AG09319 (cell line): ENCODE measurements around the gene ALPL.
"Not testable (repeated sequence)": the region's sequence is repeated elsewhere in the genome, so short reads cannot be mapped to it uniquely, and the experiment has no call there.

Source experiments
- DNase-seq: peaks from one replicate; pipeline ENCODE4 v3.0.0-alpha.2; 2010; ENCODE audit warnings: low read depth; ENCODE audit errors: extremely low read depth
- TF ChIP-seq, protein P1 (sequence below): IDR thresholded peaks from 2 replicates; pipeline ENCODE4 v1.5.1; 2011; ENCODE audit warnings: low read depth, mild to moderate bottlenecking, inconsistent platforms, low read length, moderate library complexity

Gene ALPL

DNA sequence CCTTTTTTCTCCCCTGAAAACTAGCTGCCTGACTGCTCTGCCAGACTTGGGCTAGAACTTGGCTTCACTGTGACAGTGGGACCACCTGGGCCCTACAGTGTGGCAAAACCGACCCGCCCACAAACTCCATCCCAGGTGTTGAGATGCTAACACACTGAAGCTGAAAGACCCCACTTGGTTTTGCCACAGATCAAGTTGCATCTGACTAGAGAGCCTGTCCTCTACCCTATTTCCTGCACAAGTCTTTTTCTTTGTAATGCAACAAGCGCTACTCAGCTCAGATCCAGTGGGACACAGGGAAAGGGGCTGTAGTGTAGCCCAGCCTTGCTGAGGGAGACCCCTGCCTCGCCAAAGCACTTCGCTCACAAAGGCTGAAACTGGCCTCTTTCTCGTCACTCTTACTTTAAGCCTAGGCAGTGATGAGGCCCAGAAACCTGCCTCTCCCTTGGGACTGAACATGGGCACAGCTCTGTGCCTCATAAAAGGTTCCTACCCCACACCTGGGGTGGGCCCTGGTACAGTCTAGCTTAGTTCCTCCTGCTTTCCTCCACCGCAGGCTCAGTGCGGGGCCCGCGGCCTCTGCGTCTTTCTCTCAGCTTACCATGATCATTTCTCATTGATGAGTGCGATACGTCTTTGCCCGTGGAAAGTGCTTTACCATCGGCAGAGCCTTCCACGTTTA lies 9.7 kb downstream of the ALPL start:
- DNase-seq: no peak
- TF ChIP-seq, protein P1, sequence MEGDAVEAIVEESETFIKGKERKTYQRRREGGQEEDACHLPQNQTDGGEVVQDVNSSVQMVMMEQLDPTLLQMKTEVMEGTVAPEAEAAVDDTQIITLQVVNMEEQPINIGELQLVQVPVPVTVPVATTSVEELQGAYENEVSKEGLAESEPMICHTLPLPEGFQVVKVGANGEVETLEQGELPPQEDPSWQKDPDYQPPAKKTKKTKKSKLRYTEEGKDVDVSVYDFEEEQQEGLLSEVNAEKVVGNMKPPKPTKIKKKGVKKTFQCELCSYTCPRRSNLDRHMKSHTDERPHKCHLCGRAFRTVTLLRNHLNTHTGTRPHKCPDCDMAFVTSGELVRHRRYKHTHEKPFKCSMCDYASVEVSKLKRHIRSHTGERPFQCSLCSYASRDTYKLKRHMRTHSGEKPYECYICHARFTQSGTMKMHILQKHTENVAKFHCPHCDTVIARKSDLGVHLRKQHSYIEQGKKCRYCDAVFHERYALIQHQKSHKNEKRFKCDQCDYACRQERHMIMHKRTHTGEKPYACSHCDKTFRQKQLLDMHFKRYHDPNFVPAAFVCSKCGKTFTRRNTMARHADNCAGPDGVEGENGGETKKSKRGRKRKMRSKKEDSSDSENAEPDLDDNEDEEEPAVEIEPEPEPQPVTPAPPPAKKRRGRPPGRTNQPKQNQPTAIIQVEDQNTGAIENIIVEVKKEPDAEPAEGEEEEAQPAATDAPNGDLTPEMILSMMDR: no peak

DNA sequence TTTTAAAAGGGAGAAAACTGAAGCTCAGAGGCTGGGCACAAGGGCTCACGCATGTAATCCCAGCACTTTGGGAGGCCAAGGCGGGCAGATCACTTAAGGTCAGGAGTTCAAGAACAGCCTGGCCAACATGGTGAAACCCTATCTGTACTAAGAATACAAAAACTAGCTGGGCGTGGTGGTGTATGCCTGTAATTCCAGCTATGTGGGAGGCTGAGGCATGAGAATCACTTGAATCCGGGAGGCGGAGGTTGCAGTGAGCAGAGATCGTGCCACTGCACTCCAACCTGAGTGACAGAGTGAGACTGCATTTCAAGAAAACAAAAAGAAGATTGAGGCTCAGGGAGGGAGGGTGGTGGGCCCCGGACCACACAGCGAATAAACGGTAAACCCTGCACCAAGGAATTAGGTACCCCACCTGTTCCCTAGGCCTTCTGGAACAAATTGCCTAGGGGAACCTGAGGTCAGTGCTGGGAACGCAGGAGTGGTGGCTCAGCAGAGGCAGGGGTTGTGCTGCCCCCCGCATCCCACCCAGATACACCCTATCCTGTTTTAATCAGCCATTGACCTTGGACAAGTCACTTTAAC lies 10.4 kb downstream of the ALPL start:
- not testable (repeated sequence) for DNase-seq

DNA sequence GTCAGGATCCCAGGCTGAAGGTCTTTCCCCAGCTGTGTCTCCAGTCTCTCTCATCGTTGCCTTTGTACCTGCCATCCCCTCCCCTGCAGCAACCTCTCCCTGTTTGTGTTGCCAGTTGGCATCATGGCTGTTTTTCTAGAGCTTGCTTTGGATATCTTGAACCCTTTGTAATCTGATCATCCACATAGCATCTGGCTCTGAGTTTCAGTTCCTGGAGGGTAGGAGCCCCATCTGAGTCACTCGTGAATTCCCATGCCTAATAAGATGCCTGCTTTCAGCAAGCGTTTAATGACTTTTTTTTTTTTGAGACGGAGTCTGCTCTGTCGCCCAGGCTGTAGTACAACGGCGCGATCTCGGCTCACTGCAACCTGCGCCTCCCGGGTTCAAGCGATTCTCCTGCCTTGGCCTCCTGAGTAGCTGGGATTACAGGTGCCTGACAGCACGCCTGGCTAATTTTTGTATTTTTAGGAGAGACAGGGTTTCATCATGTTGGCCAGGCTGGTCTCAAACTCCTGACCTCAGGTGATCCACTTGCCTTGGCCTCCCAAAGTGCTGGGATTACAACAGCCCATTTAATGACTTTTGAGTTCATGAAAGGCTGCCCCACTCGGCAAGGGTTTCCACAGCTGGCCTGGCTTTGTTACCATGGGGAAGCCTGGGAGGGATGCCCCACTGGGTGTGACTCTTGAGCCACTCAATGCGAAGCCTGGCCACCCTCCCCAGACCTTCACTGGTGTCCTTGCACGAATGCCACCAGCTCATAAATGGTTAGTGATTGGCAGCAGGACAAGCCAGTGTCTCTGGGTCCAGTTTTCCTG lies 11.9 kb downstream of the ALPL start:
- TF ChIP-seq, protein P1: no peak
- no peak for DNase-seq

DNA sequence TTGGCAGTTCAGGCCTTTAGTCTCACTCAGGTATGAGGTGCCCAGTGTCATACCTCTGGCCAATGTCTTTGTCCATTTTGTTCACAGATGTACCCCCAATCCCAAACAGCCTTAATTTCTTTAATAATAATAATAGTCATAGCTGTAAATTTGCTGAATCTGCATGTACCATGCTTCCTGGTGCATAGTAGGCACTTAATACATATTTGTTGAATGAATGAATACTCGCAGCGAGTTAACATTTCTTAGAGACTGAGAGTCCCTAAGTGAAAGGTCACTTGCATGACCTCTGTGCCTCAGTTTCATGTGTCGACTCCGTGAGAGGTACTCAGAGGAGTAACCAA lies 12.5 kb downstream of the ALPL start:
- DNase-seq: no peak
- TF ChIP-seq, protein P1: no peak

DNA sequence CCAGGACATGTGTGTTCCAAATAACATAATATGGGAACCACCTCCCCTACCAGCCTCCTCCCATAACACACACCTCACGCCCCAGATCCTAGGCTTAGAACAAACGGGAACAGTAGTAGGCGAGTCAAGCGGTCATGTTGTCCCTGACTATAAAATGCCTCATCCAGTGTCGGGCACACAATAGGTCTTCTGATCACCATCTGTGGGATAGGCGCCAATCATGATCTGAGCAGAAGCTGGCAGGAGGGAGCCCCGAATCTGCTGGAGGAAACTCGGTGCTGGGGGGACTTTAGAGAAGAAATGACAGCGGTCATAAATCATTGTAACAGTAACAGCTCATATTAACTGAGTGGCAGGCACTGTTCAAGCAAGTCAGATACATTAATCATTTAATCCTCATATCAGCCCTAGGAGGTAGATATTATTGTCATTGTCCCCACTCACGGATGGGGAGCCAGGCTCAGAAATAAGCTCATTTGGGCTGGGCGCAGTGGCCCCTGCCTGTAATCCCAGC lies 13.4 kb downstream of the ALPL start:
- no peak for DNase-seq
- TF ChIP-seq, protein P1: no peak

DNA sequence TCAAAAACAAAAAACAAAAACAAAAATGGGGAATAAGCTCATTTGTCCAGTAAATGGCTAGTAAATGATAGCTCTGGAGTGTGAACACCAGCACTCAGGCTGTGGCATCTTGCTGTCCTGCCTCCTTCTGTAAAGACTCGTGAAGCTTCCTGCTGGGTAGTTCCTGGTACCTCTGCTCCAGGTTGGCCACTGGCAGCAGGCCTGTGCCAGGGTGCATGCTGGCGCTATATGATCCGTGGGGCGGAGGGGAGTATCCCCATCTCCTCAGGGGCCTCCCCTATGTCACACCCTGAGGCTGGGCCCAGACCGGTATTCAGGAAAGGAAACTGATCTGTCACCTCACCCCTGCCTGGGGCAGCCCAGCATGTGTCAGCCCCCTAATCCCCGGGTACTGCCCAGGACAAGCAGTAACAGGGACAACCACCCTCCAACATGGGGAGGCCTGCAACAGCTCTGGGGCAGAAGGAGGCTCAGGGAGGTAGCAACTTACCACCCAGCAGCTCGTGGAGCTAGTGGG lies 14.1 kb downstream of the ALPL start:
- TF ChIP-seq, protein P1: no peak
- no peak for DNase-seq

DNA sequence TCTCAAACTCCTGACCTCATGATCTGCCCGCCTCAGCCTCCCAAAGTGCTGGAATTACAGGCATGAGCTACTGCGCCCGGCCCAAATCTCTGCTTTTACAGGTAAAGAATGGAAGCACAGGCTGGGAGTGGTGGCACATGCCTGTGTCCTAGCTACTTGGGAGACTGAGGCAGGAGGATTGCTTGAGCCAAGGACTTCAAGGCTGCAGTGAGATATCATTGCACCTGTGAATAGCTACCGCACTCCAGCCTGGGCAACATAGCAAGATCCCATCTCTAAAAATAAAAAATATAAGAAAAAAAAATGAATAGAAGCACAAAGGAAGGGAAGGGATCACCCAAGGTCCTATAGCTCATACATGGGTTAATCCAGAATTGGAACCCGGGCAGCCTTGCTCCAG lies 15.0 kb downstream of the ALPL start:
- DNase-seq: no peak
- TF ChIP-seq, protein P1: no peak
